ENCODE data around the gene SCP2D1. TPM values are rescaled to one million over a fixed set of nuclear protein-coding genes. Genes with fewer than 3 reads are reported as not detected.

The SCP2D1 gene
- total RNA-seq, 1 donor from 2014 or later, result not detected

DNA sequence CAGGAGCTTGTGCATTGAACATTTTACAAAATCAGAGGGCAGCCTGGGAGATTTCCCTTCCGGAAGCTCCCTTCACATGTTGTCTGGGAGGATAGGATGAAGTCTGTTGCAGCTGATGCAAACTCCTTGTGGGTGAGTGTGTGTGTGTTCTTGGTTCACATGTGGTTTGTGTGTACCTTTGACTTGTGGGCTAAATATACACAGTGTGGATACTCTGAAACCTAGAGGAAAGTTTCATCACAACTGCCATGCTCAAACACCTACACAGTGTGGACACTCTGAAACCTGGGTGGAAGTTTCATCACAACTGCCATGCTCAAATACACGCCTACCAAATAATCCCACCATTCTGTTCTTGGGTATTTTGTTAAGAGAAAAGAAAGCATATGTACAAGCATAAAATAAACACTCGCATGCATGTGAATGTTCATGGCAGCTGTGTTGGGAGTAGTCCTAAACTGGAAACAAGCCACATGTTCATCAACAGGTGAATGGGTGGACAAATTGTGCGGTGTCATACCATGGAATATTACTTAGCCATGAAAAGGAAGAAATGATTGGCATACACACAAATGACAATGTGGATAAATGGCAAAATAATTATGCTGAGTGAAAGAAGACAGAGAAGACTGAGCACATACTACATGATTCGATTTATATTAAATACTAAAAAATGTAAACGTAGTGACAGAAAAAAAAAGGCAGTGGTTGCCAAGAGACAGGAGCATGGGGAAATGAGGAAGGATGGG, 1.8 kb downstream of the SCP2D1 start:
- DNase-seq, result no peak

DNA sequence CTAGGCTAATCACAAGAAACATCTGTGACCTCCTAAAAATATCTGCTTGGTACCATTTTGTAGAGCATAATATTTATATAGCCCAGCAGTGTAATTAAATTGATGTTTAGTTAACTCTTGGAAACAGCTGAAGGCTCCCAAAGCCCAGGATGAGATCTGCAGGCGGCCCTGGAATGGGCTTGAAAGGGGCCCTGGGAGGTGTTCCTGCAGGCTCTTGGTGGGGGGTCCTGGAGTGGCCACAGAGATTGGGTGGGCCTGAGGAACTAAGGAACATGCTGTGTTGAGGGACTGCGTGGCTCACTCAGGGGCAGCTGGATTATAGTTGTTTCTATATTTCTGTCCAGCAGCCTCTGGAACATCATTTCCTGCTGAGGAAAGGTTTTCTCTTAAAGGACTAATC, 9.2 kb downstream of the SCP2D1 start:
- no peak for DNase-seq

DNA sequence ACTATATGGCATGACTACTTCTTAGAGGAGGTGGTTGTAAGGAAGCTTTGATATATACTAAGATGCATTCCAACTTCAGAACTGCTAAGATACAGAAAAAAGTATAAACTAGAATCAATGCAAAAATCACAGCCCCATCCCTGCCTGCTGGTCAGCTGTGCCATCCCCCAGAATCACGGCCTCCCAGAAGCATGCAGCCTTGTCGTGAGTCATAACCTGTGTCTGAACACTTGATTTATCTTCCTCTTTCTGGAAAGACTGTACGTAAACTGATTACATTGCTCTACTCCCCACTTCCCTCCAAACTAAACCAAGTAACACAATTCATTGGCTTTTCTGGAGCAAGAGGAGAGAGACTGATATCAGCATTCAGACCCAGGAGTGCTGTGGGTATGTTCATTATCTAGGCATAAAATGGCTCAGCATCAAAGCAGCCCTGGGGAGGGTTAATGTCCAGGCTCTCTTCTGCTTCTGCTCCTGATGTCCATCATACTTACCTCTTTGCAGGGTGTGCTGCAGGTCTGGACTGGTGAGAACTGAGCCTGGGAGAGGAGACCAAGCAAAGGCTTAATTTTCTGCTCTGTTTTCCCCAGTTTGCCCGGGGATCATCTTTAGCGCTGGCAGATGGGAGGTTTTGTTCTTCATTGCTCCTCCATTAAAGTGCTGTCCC, 18.4 kb downstream of the SCP2D1 start:
- DNase-seq, result no peak

DNA sequence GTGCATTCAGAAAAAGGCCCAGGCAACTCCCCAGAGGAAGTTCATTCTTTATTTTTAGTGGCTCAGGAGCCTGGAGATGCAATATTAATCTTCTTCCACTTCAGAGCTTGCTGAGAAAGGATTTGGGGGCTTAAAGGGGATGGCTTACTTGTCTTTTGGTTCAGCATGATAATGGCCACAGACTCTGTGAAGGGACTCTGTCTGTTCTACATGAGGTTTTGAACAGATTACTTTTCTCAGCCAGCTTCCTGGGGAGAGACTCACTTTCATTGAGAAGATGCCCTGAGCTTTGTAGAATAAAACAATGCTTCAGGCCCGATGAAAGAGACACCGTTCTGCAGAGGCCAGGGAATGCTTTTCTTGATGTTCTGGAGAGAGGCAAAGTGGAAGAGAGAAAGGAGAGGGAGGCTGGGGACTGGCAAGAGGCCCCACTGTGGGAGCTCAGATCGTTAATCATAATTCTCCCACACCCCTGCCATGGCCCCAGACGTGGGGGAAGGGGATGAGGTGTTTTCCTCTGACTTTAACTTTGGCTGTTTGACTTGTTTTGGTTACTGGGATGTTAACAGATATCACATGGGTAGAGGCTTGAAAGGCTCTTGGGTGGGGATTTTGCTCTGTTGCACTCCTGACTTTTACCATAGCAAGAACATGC, 19.1 kb downstream of the SCP2D1 start:
- no peak for DNase-seq

DNA sequence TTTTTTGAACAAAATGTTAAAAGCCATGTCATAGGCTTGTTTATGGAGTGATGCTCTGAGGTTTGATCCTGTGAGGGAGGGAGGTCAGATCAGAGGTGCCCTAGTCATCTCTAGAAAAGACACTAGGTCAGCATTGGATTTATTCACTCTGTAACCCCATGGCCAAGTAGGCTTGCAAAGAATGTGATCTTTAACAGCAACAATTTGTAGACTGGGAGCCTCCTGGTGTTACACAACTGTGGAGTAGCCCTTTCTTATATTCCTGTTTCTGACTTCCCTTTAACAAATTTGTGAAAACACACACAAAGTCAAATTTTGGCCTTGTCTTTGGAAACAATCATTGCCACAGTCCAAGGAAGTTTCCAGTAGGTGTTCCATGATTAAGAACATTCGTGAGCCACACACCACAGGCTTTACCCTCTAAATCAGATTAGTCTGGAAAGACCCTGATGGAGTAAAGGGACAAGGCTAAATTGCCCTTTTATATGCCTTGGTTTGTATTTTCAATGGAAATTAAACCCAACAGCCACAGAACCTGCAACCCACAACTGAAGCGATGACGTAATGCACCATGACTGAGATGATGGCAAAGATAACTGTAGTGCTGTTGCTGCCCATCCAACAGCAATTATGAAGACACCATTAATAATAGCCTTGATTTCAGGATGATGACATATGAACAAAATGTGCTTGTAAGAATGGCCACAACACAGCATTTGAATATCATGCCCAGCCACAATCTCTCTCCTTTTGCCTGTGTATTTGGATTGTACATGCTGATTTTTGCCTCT, 22.1 kb downstream of the SCP2D1 start:
- no peak for DNase-seq

DNA sequence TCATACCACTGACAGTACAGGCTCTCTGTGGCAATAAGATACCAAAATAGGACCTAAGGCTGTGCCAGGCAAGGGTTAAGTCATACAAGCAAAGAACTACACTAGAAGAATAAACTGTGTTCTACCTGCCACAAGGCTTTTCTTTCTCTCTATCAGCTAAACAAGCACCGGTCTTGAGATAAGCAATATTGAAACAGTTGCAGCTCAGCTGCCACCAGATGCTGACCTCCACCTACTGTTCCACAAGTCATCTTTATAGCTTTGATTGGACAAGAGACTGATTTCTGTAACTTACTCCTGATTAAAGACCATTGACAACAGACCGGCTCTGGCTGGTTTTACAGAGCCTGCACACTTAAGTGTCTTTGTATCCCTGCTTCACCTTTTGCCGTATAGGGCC, 24.1 kb downstream of the SCP2D1 start:
- no peak for DNase-seq

DNA sequence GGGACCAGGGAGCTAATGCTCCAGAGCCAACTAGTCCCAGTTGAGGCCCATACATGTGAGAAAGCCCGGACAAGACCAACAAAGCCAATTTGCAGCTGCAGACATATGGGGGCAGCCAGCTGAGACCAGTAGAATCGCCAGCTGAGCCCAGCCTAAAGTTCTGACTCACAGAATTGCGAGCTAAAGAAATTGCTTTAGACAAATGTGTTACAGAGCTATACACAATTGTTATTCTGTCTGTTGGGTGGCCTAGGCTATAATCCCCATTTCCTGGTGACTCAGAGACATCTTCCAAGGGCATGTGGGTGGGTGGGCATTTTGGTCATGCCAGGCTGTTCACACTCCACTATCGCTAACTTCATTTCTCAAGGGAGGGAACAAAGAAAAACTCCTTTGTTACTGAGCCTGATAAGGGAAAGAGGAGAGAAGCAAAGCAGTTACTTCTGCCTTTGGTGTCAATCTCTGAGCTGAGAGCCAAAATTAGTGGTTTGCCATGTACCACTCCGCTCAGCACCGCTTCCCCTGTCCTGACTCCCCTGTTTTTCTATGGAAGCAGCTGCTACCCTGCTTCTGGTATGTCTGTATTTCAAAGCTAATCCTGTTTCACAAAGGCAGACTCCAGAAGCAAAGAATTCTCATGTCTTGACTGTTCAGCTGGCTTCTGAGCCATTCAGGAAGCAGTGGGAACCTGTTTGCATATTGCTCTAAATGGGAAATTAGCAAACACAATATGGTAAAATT, 26.1 kb downstream of the SCP2D1 start:
- DNase-seq, result no peak

DNA sequence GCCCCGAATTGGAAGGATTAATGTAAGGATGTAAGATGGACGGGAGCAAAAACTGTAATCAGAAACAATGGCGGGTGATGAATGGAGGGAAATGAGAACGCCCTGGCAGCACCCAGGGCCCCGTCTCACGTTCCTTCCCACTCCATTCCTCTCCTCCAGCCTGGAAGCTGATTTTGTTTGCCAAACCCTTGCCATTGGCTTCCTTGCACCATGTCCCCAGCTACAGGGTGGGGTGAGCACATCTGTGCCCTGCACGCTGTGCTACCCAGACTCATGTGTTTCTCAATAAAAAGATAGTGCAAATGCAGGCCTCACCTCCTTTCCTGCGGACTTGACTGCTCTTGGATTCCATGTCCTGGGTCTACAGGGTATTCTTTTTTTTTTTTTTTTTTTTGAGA, 26.7 kb downstream of the SCP2D1 start:
- no peak for DNase-seq

DNA sequence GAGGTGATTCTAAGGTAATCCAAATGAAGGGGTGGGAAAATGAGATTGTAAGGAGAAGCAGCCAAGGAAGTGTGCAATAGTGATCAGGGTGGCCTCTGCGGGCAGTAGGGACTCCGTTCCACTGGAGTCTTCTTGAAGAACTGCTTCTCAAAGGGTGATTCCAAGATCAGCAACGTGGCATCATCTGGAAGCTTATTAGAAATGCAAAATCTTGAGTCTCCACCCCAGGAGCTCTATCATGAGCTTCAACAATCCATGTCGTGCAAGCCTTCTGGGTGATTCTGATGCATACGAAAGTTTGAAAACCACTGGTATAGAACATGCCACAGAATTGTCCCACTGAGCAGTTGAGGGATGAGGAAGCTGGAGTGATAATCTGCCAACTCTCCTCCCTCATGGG, 31.4 kb downstream of the SCP2D1 start:
- no peak for DNase-seq

DNA sequence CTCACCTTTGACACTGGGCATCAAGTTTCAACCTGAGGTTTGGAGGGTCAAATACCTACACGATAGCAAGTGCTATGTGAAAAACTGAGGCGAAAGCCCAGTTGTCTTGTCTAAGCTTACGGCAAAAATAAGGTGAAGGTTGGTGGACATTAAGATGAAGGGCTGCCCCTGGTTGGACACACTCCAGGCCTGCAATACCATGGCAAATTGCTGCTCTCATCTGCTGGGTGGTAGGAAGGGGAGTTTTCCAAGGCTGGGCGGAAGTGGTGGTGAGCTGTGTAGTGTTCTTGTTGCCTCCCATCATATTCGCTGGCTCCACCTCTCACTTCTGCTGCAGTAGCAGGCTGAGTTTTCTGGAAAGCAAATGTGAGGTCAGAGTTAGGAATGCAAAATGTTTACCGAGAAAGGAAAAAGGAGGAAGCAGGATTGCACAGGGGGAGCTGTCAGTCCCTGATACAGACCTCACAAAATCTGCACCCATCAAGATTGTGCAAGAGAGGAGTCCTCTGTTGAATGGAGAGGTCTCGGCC, 33.7 kb downstream of the SCP2D1 start:
- no peak for DNase-seq

DNA sequence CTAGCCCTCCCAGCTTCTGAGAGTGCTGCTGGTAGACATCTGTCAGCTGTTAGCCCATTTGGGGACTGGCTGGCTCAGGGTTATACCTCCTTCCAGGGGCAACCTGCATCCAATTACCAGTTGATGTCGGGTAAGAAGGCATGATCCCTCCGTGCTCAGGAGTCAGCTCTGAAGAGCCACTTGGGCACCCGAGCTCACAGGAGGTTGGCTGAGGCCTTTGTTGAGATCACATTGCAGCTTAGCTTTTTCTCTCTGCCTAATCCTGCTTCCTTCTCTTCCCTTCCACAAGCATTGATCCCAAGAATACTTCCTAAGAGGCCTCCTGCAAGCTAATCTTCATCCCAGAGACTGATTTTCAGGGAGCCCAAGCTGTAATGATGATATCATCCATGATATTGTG, 35.5 kb downstream of the SCP2D1 start:
- DNase-seq, result no peak

DNA sequence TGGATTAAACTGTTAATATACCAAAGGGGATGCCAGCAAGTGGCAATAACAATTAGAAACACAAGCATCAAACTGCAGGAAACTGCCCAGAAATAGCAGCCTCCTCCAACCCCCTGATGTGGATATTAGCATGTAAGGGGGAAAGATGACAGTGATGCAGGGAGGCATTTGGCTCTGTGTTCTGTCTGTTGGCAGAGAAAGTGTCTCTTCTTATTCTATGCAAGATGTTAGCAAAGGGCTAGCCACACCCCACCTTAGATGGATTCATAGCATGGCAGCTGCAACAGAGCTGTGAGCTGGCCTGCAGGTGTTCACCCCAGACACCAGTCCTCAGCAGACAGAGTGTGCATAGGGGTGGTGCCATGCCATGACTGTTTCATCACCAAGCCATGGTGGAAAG, 38.0 kb downstream of the SCP2D1 start:
- no peak for DNase-seq

DNA sequence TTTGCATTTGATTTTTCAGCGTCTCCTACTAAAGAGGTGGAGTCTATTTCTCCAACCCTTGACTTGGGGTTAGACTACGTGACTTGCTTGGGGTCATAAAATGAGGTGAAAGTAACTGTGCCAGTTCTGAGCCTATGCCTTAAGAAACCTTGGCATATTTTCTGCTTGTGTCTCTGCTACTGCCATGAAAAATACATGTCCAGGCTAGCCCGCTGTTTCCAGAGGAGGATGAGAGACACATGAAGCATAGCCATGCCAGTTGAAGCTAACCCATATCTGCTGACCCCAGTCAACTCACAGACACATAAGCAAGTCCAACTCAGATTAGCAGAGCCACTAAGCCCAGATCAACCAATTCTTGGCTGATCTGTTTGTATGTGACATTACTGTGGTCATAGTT, 38.7 kb downstream of the SCP2D1 start:
- no peak for DNase-seq

DNA sequence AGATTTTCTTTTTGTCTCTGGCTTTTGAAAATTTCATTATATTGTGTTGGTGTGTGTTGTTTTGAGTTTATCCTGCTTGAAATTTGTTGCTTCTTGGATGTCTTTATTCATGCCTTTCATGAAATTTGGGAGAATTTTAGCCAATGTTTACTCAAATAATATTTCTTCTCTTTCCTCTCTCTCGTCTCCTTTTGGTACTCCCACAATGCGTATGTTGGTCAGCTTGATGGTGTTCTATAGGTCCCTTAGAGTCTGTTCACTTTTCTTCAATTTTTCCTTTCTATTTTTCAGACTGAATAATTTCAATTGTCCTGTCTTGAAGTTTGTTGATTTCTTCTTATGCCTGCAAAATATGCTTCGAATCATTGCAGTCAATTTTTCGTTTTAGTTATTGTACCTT, 39.6 kb downstream of the SCP2D1 start:
- DNase-seq, result no peak

DNA sequence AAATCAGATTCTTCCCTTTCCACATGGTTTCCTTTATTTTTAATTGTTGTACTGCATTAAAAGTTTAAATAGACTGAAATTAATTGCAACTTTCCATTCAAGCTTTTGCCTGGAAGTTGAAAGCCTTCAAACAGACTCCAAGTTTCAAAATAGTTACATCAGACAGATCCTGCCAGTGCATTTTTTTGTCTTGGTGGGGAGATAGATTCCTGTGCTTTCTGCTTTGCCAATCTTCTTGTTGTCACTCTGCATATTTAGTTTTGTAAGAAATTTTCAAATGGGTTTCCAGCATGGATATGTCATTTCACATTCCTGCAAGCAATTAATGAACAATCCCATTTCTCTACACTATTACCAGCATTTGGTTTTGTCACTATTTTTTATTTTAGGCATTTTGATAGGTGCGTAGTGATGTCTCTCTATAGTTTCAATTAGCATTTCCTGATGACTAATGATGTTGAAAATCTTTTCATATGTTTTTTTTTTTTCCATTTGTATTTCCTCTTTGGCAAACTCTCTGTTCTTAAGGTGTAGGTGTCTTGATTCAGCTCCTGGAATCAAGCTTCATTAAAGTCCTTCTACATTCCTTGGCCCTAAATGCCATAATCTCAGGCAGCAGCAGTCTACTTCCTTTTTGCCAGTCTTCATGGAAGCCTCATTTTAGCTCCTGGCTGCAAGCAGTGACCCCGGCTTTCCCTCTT, 40.5 kb downstream of the SCP2D1 start:
- DNase-seq, result no peak

DNA sequence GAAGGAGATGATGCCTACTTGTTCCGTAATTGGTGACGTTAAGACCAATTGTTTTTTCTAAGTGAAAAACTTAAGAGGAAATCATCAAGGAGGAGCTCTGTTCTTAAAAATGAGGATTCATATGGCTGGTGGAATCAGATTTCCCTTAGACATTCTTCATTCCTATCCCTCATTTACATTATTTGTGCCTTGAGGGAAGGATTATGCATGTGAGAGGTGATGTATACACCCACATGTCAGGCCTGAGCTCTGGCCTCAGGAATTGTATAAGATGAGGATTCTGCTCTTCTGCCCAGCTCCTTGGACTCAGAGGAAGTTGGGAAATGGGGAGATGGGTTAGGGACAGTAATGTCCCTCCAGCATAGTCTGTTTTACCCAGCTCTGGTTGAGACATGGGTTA, 42.3 kb downstream of the SCP2D1 start:
- DNase-seq, result no peak

DNA sequence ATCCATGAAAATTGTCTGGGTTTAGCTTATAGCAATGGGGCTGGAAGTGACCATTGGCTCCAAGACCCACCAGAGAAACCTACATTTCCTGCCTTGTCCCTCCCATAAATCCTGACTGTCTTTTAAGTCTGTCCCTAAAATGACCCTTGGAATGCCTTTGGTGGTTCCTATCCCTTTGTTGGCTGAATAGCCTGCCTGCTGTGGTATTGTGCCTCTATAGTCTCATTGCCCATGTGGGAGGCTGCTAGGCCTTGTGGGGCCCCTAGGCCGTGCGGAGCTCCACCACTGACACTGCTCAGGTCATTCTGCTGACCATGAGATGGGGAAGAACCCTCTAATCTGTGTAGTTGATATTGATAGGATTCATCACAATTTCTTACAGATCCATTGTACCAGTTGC, 43.3 kb downstream of the SCP2D1 start:
- DNase-seq, result no peak

DNA sequence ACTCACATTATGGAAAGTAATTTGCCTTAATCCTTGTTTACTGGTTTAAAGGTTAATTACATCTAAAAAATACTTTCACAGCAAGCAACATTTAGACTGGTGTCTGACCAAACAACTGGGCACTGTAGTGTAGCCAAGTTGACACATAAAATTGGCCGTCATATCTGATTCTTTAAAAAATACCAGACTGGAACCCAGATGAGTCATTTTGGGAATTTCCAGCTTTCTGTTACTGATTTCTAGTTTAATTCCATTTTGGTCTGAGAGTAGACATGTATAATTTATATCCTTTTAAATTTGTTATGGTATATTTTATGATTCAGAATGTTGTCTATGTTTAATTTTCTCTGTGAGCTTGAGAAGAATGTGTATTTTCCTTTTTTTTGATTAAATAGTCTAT, 44.1 kb downstream of the SCP2D1 start:
- no peak for DNase-seq

DNA sequence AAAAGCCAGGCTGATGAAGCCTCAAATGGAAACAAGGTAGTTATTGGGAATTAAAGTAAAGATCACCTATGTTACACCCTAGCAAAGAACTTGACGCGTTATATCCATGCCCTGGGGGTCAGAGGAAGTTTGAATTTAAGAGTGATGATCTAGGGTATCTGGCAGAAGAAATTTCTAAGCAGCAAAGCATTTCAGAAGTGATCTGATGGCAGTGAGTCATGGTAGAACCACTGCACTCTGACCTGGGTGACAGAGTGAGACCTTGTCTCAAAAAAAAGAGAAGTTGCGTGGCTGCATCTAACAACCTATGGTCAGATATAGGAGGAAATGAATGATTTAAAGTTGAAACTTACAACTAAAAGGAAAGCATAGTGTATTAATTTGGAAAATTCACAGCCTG, 45.2 kb downstream of the SCP2D1 start:
- DNase-seq, result no peak

All from skin of body (tissue), 2 donors.